CD4-positive, alpha-beta T cell treated with Interleukin-15 for 4 hours (primary cell): ENCODE data around the gene CANT1.
A peak's percentile ranks its signal among the peaks of the same experiment; 100 is the strongest.

Experiments
- DNase-seq: peaks from one replicate; pipeline ENCODE4 v3.0.0-alpha.2; 2020; ENCODE audit warnings: low spot score

CANT1 gene

GRCh38 chr17:78995761-78996451 lies 13.7 kb downstream of the CANT1 start:
- no peak for DNase-seq

GRCh38 chr17:78995022-78995760 lies 14.4 kb downstream of the CANT1 start:
- no peak for DNase-seq

- DNase-seq: no peak
These were observed 15.4 kb downstream of the CANT1 start for GRCh38 chr17:78993981-78994671.

GRCh38 chr17:78993241-78993956 lies 16.2 kb downstream of the CANT1 start:
- DNase-seq: peak; percentile 40

GRCh38 chr17:78992542-78993212 lies 16.9 kb downstream of the CANT1 start:
- DNase-seq: no peak

- no peak for DNase-seq
These were observed 17.5 kb downstream of the CANT1 start for GRCh38 chr17:78991906-78992532.

GRCh38 chr17:78991017-78991738 lies 18.4 kb downstream of the CANT1 start:
- no peak for DNase-seq

- DNase-seq: no peak
These were observed 19.1 kb downstream of the CANT1 start for GRCh38 chr17:78990349-78991016.

GRCh38 chr17:78988152-78988551 lies 21.4 kb downstream of the CANT1 start:
- no peak for DNase-seq

GRCh38 chr17:78986649-78987328 lies 22.8 kb downstream of the CANT1 start:
- no peak for DNase-seq

- DNase-seq: peak; percentile 13
These were observed 23.4 kb downstream of the CANT1 start for GRCh38 chr17:78986048-78986648.

- no peak for DNase-seq
These were observed 24.2 kb downstream of the CANT1 start for GRCh38 chr17:78985395-78985794.

GRCh38 chr17:78981010-78981888 lies 28.3 kb downstream of the CANT1 start:
- no peak for DNase-seq

- no peak for DNase-seq
These were observed 29.0 kb downstream of the CANT1 start for GRCh38 chr17:78980624-78980972.

- peak; percentile 12 for DNase-seq
These were observed 29.6 kb downstream of the CANT1 start, which contains the start of gene LGALS3BP for GRCh38 chr17:78979780-78980623. TSS of gene LGALS3BP (minus strand) at chr17:78979923. CDS start at chr17:78977191, 2,732 bp downstream.

- DNase-seq: no peak
These were observed 31.3 kb downstream of the CANT1 start for GRCh38 chr17:78977997-78978973.
